Memory B cell (primary cell): ENCODE measurements around the gene FTMT.
"Not testable (repeated sequence)": the region's sequence is repeated elsewhere in the genome, so short reads cannot be mapped to it uniquely, and the experiment has no call there.

Experiments
- ATAC-seq: fragments of 150-1000 bp; cut with Tn5 transposase; 2 replicates; pipeline ENCODE4 v1.10.0; 2021; ENCODE audit warnings: low read depth, mild to moderate bottlenecking, moderate library complexity
- DNase-seq, 2 donors: peaks; one replicate each; pipeline ENCODE4 v3.0.0; 2022; ENCODE audit warnings: low spot score in 2 of 2
- H3K27ac Mint-ChIP-seq: one replicate; pipeline ENCODE4 v1.8.0; 2022; ENCODE audit warnings: mild to moderate bottlenecking, moderate library complexity, mixed read lengths
- H3K27me3 Mint-ChIP-seq: one replicate; pipeline ENCODE4 v1.8.0; 2022; ENCODE audit warnings: mixed read lengths
- H3K36me3 Mint-ChIP-seq: one replicate; pipeline ENCODE4 v1.8.0; 2022; ENCODE audit warnings: mild to moderate bottlenecking, mixed read lengths
- H3K4me1 Mint-ChIP-seq: one replicate; pipeline ENCODE4 v1.8.0; 2022; ENCODE audit warnings: mixed read lengths
- H3K4me3 Mint-ChIP-seq: one replicate; pipeline ENCODE4 v1.8.0; 2022; ENCODE audit warnings: mild to moderate bottlenecking, moderate library complexity, mixed read lengths
- H3K9me3 Mint-ChIP-seq: one replicate; pipeline ENCODE4 v1.8.0; 2022; ENCODE audit warnings: mixed read lengths

Gene FTMT

GRCh38 chr5:121851643-121852574 is at the start of gene FTMT:
TSS of gene FTMT (plus strand) at chr5:121851882. CDS start at chr5:121851964, 82 bp downstream.
- Mint-ChIP-seq H3K4me3 (no peak within 1 kb of the TSS), H3K4me1 (no peaks in the 10 kb centered on the region), H3K9me3 (peaks cover 2% of the 10 kb centered on the region), H3K36me3 (no peaks in the 10 kb centered on the region), H3K27ac (no peak within 1 kb of the TSS), H3K27me3 (no peaks in the 10 kb centered on the region)
- no peak for DNase-seq
- ATAC-seq = no peak

- not testable (repeated sequence) for H3K27ac Mint-ChIP-seq, H3K4me3 Mint-ChIP-seq
These were observed 46.4 kb upstream of the FTMT start for GRCh38 chr5:121805251-121805650.

DNA sequence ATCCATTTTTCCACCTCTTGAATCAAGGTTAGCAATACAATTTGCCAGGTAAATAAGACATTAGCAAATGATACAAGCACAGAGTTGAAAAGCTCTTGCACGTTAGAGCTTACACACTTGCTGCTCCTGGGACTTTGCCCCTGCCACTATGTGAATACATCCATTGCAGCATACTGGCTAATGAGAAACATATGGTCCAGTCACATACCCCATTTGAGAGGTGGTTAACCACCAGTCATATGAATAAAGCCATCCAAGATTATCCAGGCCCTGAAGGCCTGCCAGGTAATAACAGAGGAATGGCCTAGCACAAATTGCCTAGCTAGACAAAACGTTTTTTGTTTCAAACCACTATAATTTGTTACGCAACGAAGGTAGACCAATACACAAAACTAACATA is 45.8 kb upstream of the FTMT start:
- Mint-ChIP-seq H3K9me3 (peaks cover 7% of the 10 kb centered on the region), H3K36me3 (no peaks in the 10 kb centered on the region), H3K4me3 (no peak overlapping the region), H3K27me3 (no peaks in the 10 kb centered on the region), H3K27ac (no peak overlapping the region), H3K4me1 (no peaks in the 10 kb centered on the region)
- DNase-seq = no peak
- ATAC-seq = no peak

More at GRCh38 chr5:121805251-121805650, 46.4 kb upstream of the FTMT start:
- H3K36me3 Mint-ChIP-seq, ATAC-seq, H3K4me1 Mint-ChIP-seq, DNase-seq, H3K9me3 Mint-ChIP-seq, H3K27me3 Mint-ChIP-seq: not testable (repeated sequence)

DNA sequence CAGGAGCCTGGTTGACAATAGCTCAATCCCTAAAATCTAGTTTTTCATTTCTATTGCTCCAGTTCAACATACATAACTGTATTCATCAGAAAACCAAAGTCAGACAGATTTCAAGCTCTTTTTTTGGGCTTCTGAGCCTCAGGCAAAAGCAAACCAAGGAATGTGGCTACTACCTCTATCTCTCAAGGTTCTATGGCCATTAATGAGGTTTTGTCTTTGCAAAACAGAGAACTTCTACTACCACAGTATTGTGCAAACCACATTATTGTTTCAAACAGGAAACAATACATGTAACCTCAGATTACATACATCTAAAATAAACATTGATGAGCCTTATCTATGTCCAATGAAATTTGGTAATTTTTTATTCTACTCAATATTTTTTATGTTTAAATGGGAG is 35.5 kb upstream of the FTMT start:
- Mint-ChIP-seq H3K4me3 (no peak overlapping the region), H3K4me1 (no peaks in the 10 kb centered on the region), H3K27ac (no peak overlapping the region), H3K36me3 (no peaks in the 10 kb centered on the region), H3K9me3 (peaks cover 5% of the 10 kb centered on the region), H3K27me3 (peaks cover 1% of the 10 kb centered on the region)
- ATAC-seq (no peak), DNase-seq (no peak)

GRCh38 chr5:121819682-121820261 is 31.9 kb upstream of the FTMT start:
- Mint-ChIP-seq H3K27me3 (peaks cover 1% of the 10 kb centered on the region), H3K27ac (no peak overlapping the region), H3K4me1 (no peaks in the 10 kb centered on the region)

GRCh38 chr5:121833617-121834016 is 18.1 kb upstream of the FTMT start:
- no peaks in the 10 kb centered on the region for H3K36me3 Mint-ChIP-seq
- DNase-seq = no peak
- no peaks in the 10 kb centered on the region for H3K27me3 Mint-ChIP-seq
- no peak overlapping the region for H3K27ac Mint-ChIP-seq
- ATAC-seq = no peak
- no peaks in the 10 kb centered on the region for H3K4me1 Mint-ChIP-seq
- no peaks in the 10 kb centered on the region for H3K9me3 Mint-ChIP-seq
- no peak overlapping the region for H3K4me3 Mint-ChIP-seq

More at GRCh38 chr5:121819682-121820261, 31.9 kb upstream of the FTMT start:
- Mint-ChIP-seq H3K4me3 (no peak overlapping the region), H3K9me3 (peaks cover 5% of the 10 kb centered on the region), H3K36me3 (no peaks in the 10 kb centered on the region)
- ATAC-seq (no peak), DNase-seq (no peak)

- ATAC-seq = no peak
- Mint-ChIP-seq H3K27me3 (no peaks in the 10 kb centered on the region), H3K4me1 (no peaks in the 10 kb centered on the region), H3K36me3 (no peaks in the 10 kb centered on the region), H3K4me3 (no peak overlapping the region), H3K27ac (no peak overlapping the region), H3K9me3 (no peaks in the 10 kb centered on the region)
- DNase-seq = no peak
These were observed 17.7 kb upstream of the FTMT start for GRCh38 chr5:121834021-121834420.

DNA sequence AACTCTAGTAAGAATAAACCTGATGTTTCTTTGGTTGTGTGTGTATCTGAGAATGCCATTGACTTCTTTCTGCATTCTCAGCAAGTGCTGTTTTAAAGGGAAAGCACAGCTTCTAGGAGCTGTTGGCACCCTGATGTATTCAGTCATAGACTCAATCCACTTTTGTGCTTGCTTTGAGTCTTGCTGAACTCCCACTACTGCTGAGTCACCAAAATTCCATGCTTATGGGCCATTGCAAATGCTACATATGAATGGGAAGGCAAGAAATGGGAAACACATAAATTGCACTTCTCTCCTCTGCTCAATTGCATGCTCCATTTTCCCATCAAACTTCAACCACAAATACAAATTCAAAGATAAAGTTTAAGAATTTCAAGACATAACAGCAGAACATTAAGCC is 9.8 kb upstream of the FTMT start:
- DNase-seq = no peak

DNA sequence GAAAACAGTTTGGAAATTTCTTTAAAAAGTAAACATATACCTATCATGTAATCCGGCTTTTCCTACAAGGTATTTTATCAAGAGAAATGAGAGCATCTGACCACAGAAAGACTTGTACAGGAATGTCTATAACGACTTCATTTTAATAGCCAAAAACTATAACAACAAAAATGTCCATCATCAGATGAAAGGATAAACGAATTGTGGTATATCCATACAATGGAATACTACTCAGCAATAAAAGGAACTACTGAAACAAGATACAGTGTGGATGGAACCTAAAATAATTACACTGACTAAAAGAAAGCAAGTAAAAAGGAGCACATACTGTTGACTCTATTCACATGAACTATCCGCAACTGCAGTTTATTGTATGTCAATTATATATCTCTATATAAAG is 1.4 kb upstream of the FTMT start:
- H3K27me3 Mint-ChIP-seq = no peaks in the 10 kb centered on the region
- no peaks in the 10 kb centered on the region for H3K36me3 Mint-ChIP-seq
- H3K4me3 Mint-ChIP-seq = no peak overlapping the region
- no peak overlapping the region for H3K27ac Mint-ChIP-seq
- ATAC-seq (no peak), DNase-seq (no peak)
- no peaks in the 10 kb centered on the region for H3K4me1 Mint-ChIP-seq
- peaks cover 2% of the 10 kb centered on the region for H3K9me3 Mint-ChIP-seq

More for the DNA sequence above, 9.8 kb upstream of the FTMT start:
- Mint-ChIP-seq H3K36me3 (no peaks in the 10 kb centered on the region), H3K27ac (no peak overlapping the region), H3K4me1 (no peaks in the 10 kb centered on the region), H3K27me3 (peaks cover 1% of the 10 kb centered on the region), H3K4me3 (no peak overlapping the region), H3K9me3 (no peaks in the 10 kb centered on the region)
- no peak for ATAC-seq

DNA sequence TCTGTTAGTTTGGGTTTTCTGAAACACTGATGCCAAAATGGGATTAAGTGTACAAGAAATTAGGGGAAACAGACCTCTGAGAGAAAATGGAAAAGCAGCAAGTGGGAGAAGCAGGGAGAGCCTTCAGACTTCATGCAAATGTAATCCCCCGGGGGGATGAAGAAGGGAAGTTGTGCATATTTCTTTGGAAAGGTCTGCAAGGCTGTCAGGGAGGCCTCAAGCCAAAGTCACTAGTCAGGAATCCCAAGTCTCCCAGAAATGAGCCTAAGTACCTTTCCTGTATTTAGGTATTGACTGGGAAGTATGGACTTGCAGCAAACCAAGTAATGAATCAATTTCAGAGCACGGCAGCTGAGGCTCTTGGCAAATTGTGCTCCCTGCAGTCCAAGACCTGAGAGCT is 2.2 kb downstream of the FTMT start:
- H3K4me1 Mint-ChIP-seq = no peaks in the 10 kb centered on the region
- ATAC-seq (no peak), DNase-seq (no peak)
- no peaks in the 10 kb centered on the region for H3K36me3 Mint-ChIP-seq
- H3K9me3 Mint-ChIP-seq = no peaks in the 10 kb centered on the region
- H3K27me3 Mint-ChIP-seq = no peaks in the 10 kb centered on the region
- no peak overlapping the region for H3K27ac Mint-ChIP-seq
- H3K4me3 Mint-ChIP-seq = no peak overlapping the region

DNA sequence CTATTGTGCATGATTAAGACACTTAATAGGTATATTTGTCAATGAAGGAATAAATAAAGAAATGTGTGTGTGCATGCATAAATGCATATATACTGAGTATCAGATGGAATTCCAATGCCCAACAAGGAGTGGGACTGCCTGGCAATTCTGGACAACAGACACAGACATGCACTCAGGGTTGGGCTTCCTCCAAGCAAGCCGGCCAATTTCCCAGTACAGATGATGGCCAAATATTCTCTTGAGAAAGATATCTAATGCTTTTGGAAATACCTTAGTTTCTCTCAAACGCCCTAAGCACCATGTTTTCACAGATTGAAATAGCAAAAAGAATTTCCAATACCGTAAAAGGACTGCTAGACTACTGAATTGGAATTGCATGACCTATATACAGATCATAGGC is 11.1 kb downstream of the FTMT start:
- DNase-seq = no peak
- Mint-ChIP-seq H3K9me3 (no peaks in the 10 kb centered on the region), H3K4me3 (no peak overlapping the region), H3K27ac (no peak overlapping the region), H3K36me3 (no peaks in the 10 kb centered on the region), H3K27me3 (peaks cover 3% of the 10 kb centered on the region), H3K4me1 (no peaks in the 10 kb centered on the region)
- ATAC-seq = no peak

GRCh38 chr5:121863753-121864285 is 12.1 kb downstream of the FTMT start:
- Mint-ChIP-seq H3K4me1 (no peaks in the 10 kb centered on the region), H3K4me3 (no peak overlapping the region), H3K27me3 (peaks cover 3% of the 10 kb centered on the region), H3K36me3 (no peaks in the 10 kb centered on the region), H3K9me3 (no peaks in the 10 kb centered on the region), H3K27ac (no peak overlapping the region)
- no peak for ATAC-seq
- DNase-seq = no peak

GRCh38 chr5:121867403-121867802 is 15.7 kb downstream of the FTMT start:
- H3K27me3 Mint-ChIP-seq = no peaks in the 10 kb centered on the region

GRCh38 chr5:121870489-121870888 is 18.8 kb downstream of the FTMT start:
- Mint-ChIP-seq H3K27ac (no peak overlapping the region), H3K9me3 (no peaks in the 10 kb centered on the region), H3K4me1 (no peaks in the 10 kb centered on the region), H3K4me3 (no peak overlapping the region), H3K36me3 (no peaks in the 10 kb centered on the region), H3K27me3 (no peaks in the 10 kb centered on the region)
- ATAC-seq (no peak), DNase-seq (no peak)

More at GRCh38 chr5:121867403-121867802, 15.7 kb downstream of the FTMT start:
- no peak overlapping the region for H3K27ac Mint-ChIP-seq
- H3K9me3 Mint-ChIP-seq = no peaks in the 10 kb centered on the region
- H3K4me1 Mint-ChIP-seq = no peaks in the 10 kb centered on the region
- no peak for DNase-seq
- no peak overlapping the region for H3K4me3 Mint-ChIP-seq
- no peak for ATAC-seq
- no peaks in the 10 kb centered on the region for H3K36me3 Mint-ChIP-seq
